Omental fat pad (tissue), 4 donors: ENCODE results near the gene RAB4A. TPM values are rescaled to one million over a fixed set of nuclear protein-coding genes. Genes with fewer than 3 reads are reported as not detected.

Source experiments
- ATAC-seq: fragments of 150-250 bp; one replicate; pipeline ENCODE4 v1.9.1; 2016; ENCODE audit warnings: mild to moderate bottlenecking, moderate library complexity; ENCODE audit not compliant: low FRiP score
- DNase-seq: peaks from one replicate; pipeline ENCODE4 v3.0.0-alpha.2; 2019; ENCODE audit warnings: low spot score
- CTCF ChIP-seq, 3 donors: fragments of 450-650 bp; IDR thresholded peaks; one replicate each; pipeline ENCODE4 v1.5.1; 2016 to 2017; ENCODE audit warnings: antibody characterized with exemption in 3 of 3, mild to moderate bottlenecking in 3 of 3, moderate library complexity in 2 of 3
- total RNA-seq, 4 donors: library from RNA; depleted of rRNA; stranded (reverse); fragments of >200 nt; gene quantifications; one replicate each; pipeline ENCODE4 v1.1.0, GENCODE V29; 2016

RAB4A gene
- total RNA-seq, 4 donors from 2014 or later = 20.5 to 30.9 (median 30.0) TPM

- no peak for TF ChIP-seq CTCF (IDR thresholded peaks at IDR 0.05)
- no peak for ATAC-seq
- DNase-seq = no peak
These were observed 34.5 kb downstream of the RAB4A start for GRCh38 chr1:229305392-229305791.

DNA sequence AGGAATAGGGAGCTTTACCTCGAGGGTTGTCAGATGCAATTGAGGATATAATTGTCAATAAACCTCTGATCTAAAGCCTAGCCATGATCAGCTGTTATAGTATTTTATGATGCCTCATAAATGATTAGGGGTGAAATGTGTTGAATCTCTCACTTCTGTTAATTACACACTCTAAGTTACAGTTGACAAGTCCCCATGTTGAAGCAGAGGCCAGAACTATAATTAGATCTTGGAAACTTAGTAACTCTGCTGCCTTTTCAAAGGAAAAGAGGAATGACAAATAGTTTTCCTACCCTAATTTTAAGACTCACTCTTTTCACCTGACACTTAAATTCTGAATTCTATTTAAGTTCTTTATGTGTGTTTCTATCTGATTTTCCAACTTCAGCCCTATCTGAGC, 38.2 kb downstream of the RAB4A start:
- DNase-seq (no peak), ATAC-seq (no peak)

GRCh38 chr1:229309684-229310083, 38.8 kb downstream of the RAB4A start:
- no peak for TF ChIP-seq CTCF (IDR thresholded peaks at IDR 0.05)
- ATAC-seq = no peak
- no peak for DNase-seq

More for the DNA sequence above, 38.2 kb downstream of the RAB4A start:
- no peak for TF ChIP-seq CTCF (IDR thresholded peaks at IDR 0.05)

DNA sequence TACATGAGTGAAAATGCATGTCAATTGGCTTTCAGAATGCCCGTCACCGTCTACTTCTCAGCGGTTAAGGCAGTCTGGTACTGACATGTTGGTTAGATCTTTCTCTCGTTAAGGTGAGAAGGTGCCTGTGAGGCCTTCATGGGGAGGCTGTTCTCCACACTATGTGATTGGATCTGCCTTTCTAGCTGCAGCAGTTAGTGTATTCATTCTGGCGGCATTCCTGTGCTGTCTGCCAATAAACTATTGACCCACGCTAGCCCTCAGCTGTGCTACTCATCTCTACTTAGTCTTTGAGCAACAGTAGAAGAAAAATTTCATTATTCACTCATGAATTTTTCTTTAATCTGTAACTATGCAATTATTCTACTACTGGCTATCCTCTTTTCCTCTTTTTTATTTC, 39.9 kb downstream of the RAB4A start:
- no peak for DNase-seq
- no peak for TF ChIP-seq CTCF (IDR thresholded peaks at IDR 0.05)
- ATAC-seq = no peak

- no peak for DNase-seq
- ATAC-seq = no peak
- no peak for TF ChIP-seq CTCF (IDR thresholded peaks at IDR 0.05)
These were observed 45.3 kb downstream of the RAB4A start for GRCh38 chr1:229316166-229316565.

DNA sequence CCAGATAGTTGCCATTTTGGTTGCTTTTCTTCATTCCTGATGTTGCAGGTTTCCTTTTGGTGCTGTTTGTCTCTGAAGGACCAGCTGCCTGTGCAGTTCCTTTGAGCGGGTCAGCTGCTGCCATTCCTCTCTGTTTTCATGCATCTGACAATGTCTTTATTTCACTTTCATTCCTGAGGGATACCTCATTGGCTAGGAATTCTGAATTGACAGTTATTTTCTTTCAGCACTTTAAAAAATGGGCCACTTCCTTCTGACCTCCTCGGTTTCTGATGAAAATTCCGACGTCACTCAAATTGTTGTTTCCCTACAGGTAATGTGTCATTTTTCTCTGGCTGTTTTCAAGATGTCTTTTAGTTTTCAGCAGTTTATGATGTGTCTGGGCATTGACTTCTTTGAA, 47.1 kb downstream of the RAB4A start:
- DNase-seq (no peak), ATAC-seq (no peak)
- TF ChIP-seq CTCF (IDR thresholded peaks at IDR 0.05) = no peak

GRCh38 chr1:229319487-229319886, 48.6 kb downstream of the RAB4A start:
- TF ChIP-seq CTCF (IDR thresholded peaks at IDR 0.05) = no peak

More at GRCh38 chr1:229319487-229319886, 48.6 kb downstream of the RAB4A start:
- DNase-seq (no peak), ATAC-seq (no peak)
